Urinary bladder (tissue), 4 donors: ENCODE results near the gene SKOR2. TPM values are rescaled to one million over a fixed set of nuclear protein-coding genes. Genes with fewer than 3 reads are reported as not detected.
A peak's percentile ranks its signal among the peaks of the same experiment; 100 is the strongest.
"Not testable (repeated sequence)": the region's sequence is repeated elsewhere in the genome, so short reads cannot be mapped to it uniquely, and the experiment has no call there.

Experiments used
- DNase-seq: peaks from one replicate; pipeline ENCODE4 v3.0.0-alpha.2; 2015; ENCODE audit errors: extremely low spot score
- H3K27ac ChIP-seq: one replicate; pipeline ENCODE4 v1.5.1; 2013; ENCODE audit warnings: low read depth, mild to moderate bottlenecking, moderate library complexity
- H3K36me3 ChIP-seq: one replicate; pipeline ENCODE4 v1.6.1; 2013; ENCODE audit warnings: mild to moderate bottlenecking, moderate library complexity; ENCODE audit not compliant: insufficient read depth
- H3K4me1 ChIP-seq: one replicate; pipeline ENCODE4 v1.6.1; 2013; ENCODE audit warnings: mild to moderate bottlenecking, moderate library complexity; ENCODE audit not compliant: insufficient read depth
- H3K4me3 ChIP-seq: one replicate; pipeline ENCODE4 v1.5.1; 2013; ENCODE audit warnings: low read depth, low read length
- WGBS: extraction: QIAGEN DNeasy Blood & Tissue Kit; methylation state at CpG from one replicate; pipeline ENCODE4 v1.1.7; 2013; 5-methylcytosine and 5-hydroxymethylcytosine counted together
- polyA plus RNA-seq: library from polyadenylated mRNA; stranded (reverse); fragments of 200-250 nt; gene quantifications from one replicate; pipeline ENCODE4 v1.2.3, GENCODE V29; 2013
- total RNA-seq: library from RNA; depleted of rRNA; stranded (reverse); fragments of >200 nt; gene quantifications from one replicate; pipeline ENCODE4 v1.2.3, GENCODE V29; 2014
- donor health status: healthy with polysubstance abuse.
- donor health status: healthy.

SKOR2 gene
- total and polyA plus RNA-seq, 2 donors: not detected

DNA sequence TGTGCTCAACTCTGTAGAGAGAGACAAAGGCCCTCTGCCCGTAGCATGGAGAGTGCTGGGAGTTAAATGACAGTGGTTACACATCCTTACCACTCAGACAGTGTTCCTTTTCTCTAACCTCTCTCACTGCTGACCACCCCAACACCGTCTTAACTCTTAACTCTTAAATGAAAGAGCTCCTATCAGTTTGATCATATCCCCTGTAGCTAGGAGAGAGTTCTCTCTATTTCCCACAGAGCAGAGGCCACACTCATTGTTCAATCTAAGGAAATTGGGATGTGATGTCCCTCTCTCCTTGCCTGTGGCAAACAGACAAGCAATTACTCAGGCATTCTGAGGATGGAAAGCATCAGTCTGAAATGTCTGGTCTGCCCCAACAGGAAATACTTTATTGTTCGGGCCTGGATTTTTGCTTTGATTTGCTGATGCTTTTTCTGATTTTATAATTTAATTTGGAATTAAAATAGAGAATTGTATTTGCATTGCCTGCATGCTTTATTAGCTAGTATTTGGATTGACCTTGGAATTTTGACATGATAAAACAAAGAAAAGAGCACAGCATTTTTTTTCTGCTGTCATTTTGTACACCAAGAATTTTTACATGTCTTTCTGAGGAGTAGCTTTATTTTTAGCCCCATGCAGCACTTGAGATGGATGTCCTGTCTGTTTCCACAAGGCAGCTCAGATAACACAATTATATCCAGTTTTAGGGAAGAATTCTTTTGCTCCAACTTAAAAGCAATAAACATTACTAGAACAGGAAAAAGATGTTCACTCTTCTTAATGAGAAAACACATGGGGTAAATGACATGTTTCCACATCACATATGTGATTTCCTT, 47.6 kb downstream of the SKOR2 start:
- Histone ChIP-seq H3K27ac (no peak overlapping the region), H3K4me1 (no peaks in the 10 kb centered on the region), H3K36me3 (no peaks in the 10 kb centered on the region), H3K4me3 (no peak overlapping the region)
- WGBS: 32% methylated on average over 3 of the region's 3 CpGs
- no peak for DNase-seq

DNA sequence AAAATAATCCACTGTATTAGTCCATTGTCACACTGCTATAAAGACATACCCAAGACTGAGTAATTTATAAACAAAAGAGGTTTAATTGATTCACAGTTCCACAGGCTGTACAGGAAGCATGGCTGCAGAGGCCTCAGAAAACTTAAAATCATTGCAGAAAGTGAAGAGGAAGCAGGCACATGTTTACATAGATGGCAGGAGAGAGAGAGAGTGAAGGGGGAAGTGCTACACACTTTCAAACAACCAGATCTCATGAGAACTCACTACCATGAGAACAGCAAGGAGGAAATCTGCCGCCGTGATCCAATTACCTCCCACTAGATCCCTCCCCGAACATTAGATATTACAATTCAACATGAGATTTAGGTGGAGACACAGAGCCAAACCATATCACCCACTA, 55.5 kb downstream of the SKOR2 start:
- 46% methylated on average over 3 of the region's 3 CpGs for WGBS
- not testable (repeated sequence) for H3K27ac ChIP-seq, H3K36me3 ChIP-seq, DNase-seq, H3K4me3 ChIP-seq, H3K4me1 ChIP-seq

DNA sequence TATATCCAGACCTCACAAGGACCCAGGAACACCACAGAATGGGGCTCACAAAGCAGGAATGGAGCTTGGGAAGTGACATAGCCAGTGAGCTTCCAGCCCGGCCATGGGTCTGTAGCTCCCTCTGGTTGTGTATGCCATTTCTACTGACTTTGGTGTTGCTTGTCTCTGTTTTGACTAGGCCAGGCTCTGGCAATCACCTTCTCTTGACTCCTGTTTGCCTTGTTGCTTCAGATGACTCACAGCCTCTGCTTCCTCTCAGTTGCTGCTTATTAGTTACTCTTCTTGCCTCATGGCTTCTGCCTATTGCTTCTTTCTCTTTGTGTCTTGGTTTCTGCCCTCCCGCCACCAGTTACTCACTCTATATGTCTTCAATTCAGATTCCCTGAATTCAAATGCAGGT, 59.5 kb downstream of the SKOR2 start:
- no peak overlapping the region for H3K4me3 ChIP-seq
- WGBS: 88% methylated on average over 2 of the region's 2 CpGs
- no peaks in the 10 kb centered on the region for H3K4me1 ChIP-seq
- no peaks in the 10 kb centered on the region for H3K36me3 ChIP-seq
- no peak overlapping the region for H3K27ac ChIP-seq
- DNase-seq: no peak

DNA sequence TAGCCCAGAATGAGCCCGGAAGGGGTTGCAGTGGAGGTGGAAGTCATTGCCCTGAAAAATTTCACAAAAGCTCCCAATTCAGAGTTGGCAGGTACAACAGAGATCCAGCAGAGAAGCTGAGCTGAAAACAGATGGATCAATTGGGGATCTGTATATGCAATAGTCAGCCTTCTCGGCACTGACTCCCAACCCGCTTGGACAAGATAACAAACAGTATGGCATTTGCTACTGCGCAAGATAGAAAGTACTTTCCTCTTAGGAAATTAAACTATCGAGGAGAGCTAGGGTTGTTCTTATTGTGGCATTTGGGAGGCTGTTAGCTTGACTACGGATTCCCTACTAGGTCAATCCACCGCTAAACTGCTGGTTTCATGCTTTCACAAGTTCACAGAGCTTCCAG, 63.7 kb downstream of the SKOR2 start:
- Histone ChIP-seq H3K36me3 (no peaks in the 10 kb centered on the region), H3K27ac (no peak overlapping the region), H3K4me1 (no peaks in the 10 kb centered on the region), H3K4me3 (no peak overlapping the region)
- DNase-seq: no peak
- 79% methylated on average over 7 of the region's 7 CpGs for WGBS

DNA sequence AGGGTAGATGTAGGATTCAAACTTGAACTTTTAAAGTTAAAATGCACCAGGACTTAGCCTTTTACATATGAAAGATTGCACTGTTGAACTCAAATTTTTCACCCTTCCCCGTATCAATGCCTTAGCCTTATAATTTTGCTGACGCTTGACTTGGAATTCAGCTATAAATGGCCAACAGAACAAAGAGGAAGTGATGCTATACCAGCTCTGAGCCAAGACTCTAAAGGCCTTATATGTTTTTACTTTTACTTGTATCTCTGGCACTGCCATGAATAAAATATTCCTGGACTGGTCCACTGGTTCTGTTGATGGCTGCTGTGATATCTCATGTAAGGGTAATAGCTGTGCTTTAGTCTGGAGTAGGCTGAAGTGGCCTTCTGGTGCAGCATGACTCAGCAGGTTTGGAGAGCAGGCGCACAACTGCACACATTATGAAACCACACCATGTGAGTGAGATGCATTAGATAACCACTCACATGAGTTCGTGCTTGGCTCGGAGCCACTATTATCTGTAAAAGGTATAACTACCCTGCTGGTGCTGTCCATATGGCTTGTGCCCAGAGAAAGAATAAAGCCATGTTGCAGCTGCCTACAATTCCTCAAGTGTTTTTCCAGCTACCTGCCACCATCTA, 66.9 kb downstream of the SKOR2 start:
- no peak for DNase-seq
- Histone ChIP-seq H3K27ac (no peak overlapping the region), H3K4me1 (no peaks in the 10 kb centered on the region), H3K4me3 (no peak overlapping the region), H3K36me3 (no peaks in the 10 kb centered on the region)
- WGBS: 83% methylated on average over 5 of the region's 5 CpGs

DNA sequence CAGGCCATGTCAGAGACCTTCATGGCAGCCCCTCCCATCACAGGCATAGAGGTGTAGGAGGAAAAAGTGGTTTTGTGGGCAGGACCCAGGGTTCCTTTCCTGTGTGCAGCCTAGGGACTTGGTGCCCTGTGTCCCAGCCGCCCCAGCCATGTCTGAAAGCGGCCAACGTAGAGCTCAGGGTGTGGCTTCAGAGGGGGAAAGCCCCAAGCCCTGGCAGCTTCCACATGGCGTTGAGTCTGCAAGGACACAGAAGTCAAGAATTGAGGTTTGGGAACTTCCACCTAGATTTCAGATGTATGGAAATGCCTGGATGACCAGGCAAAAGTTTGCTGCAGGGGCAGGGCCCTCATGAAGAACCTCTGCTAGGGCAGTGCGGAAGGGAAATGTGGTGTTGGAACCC, 69.3 kb downstream of the SKOR2 start:
- not testable (repeated sequence) for H3K36me3 ChIP-seq, DNase-seq, H3K4me3 ChIP-seq, H3K4me1 ChIP-seq, H3K27ac ChIP-seq
- WGBS: 91% methylated on average over 5 of the region's 5 CpGs

DNA sequence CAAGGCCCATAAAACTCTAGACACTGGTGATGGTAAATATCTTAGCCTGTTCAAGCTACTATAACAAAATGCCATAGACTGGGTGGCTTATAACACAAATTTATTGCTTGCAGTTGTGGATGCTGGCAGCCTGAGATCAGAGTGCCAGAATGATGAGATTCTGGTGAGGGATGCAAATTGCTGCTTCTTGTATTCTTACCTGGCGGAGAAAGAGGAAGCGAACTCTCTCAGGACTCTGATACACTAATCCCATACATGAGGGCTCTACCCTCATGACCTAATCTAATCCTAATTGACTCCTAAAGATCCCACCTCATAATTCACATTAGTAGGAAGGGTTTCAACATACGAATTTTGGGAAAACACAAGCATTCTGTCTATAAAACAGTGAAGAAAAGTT, 70.7 kb downstream of the SKOR2 start:
- Histone ChIP-seq H3K27ac (no peak overlapping the region), H3K4me1 (no peaks in the 10 kb centered on the region), H3K4me3 (no peak overlapping the region), H3K36me3 (no peaks in the 10 kb centered on the region)
- 70% methylated on average over 3 of the region's 3 CpGs for WGBS
- DNase-seq: no peak

DNA sequence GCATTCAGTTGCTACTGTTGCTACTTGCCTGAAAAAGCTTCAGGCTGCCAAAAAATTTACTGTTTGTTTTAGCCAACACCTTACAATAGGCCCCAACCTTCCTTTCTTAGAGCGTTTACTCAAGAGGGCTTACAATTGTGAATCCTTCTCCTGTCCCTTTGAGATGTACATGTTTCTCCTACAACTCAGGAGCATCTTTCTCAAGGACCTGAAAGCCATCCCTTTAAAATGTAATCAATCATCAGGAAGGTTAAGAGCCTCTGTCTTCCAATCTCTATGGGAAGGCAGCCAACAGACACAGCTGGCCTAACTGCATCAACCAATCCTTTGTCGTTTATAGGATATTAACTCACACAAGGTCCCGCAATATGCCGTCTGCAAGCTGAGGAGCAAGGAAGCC, 71.9 kb downstream of the SKOR2 start:
- Histone ChIP-seq H3K4me3 (no peak overlapping the region), H3K36me3 (no peaks in the 10 kb centered on the region), H3K27ac (no peak overlapping the region), H3K4me1 (no peaks in the 10 kb centered on the region)
- WGBS: 27% methylated on average over 4 of the region's 4 CpGs
- no peak for DNase-seq

DNA sequence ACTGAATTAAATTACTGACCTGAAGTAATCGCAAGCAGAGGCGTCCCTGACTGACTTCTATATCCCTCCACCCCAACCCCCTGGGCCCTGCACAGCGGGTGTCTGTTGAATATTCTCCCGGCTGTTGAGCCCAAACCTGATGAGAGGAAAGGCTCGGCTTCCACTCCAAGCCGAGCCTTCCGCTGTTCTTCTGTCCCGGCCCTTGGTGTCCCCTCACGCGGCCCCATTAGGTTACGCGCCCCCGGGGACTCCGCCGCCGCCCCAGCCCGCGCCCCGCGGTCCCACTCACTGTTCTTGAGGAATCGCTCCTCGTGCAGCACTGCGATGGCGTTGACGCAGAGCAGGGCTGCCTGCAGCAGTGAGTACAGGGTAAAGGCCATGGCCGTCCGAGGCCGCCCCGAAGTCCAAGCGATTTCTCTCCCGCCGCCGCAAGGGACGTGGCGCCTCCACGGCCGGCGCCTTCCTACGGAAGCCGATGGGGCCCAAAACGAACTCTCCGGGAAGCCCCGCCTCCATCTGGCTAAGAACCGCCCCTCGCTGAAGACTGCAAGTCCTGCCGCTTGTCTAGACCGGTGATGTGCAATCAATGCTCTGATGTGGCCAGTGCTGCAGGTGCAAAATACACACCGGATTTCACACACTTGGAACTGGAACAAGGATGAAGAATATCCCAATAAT, 75.4 kb downstream of the SKOR2 start, which contains the start of gene IER3IP1:
Gene IER3IP1 (minus strand): TSS at position 467 of the 678 bp plus-strand sequence. CDS start 87 bp downstream, at position 380.
- Histone ChIP-seq H3K4me3 (peak within 1 kb of the TSS; percentile 95), H3K27ac (peak within 1 kb of the TSS; percentile 59), H3K4me1 (no peaks in the 10 kb centered on the region), H3K36me3 (no peaks in the 10 kb centered on the region)
- under 1% methylated on average over 48 of the region's 48 CpGs for WGBS
- peak; percentile 73 for DNase-seq

DNA sequence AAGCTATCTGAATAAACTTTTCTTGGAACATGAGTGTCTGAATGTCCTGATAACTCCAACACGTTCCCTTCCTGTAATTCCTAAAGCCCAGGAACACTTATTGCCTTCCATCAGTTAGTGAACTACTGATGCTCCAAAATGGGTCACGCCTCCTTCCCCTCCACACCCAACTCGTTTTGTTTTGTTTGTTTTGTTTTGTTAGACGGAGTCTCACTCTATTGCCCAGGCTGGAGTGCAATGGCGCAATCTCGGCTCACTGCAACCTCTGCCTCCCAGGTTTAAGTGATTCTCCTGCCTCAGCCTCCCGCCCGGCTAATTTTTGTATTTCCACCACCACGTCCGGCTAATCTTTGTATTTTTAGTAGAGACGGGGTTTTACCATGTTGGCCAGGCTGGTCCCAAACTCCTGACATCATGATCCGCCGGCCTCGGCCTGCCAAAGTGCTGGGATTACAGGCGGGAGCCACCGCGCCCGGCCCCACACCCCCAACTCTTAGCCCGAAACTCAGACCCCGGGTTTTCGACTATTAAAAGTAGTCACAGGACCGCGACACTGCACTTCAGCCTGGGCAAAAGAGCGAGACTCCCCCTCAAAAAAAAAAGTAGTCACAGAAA, 76.1 kb downstream of the SKOR2 start:
- Histone ChIP-seq H3K27ac (peak overlapping the region; percentile 59), H3K36me3 (no peaks in the 10 kb centered on the region), H3K4me3 (peak overlapping the region; percentile 95), H3K4me1 (no peaks in the 10 kb centered on the region)
- no peak for DNase-seq
- 1% methylated on average over 24 of the region's 24 CpGs for WGBS

DNA sequence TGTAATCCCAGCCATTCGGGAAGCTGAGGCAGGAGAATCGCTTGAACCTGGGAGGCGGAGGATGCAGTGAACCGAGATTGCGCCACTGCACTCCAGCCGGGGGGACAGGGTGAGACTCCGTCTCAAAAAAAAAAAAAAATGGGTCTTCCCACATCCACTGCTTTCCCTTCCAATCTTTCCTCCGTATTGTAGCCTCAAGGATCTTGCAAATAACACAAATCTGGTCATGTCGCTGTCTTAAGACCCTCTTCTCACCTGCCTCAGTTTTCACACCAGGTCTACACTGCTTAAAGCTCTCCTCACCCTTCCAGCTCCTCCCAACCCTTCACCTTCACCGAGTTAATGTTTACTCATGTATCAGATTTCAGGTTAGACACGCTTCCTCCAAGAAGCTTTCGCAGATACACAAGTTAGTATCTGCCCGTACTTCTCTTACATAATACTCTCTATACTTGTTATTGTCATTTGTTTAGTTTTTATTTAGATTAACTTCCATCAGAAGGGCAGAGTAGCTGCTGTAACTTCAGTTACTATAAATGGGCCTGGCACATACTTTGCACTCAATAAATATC, 76.8 kb downstream of the SKOR2 start:
- Histone ChIP-seq H3K4me1 (no peaks in the 10 kb centered on the region), H3K27ac (no peak overlapping the region), H3K36me3 (no peaks in the 10 kb centered on the region), H3K4me3 (peak overlapping the region; percentile 95)
- 69% methylated on average over 13 of the region's 13 CpGs for WGBS
- DNase-seq: no peak

DNA sequence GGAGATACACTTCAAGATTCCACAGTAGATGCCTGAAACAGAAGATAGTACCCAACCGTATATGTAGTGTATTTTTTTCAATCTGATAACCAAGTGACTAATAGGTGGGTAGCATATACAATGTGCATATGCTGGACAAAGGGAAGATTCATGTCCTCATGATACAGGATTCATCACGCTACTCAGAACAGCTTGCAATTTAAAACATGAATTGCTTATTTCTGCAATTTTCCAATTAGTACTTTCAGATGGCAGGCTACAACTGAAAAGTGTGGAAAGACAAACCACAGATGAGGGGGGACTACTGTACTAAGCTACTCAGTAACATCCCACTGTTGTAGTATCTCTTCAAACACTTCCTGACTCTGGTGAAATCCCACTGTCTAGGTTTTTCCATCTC, 79.0 kb downstream of the SKOR2 start:
- no peak overlapping the region for H3K4me3 ChIP-seq
- no peak overlapping the region for H3K27ac ChIP-seq
- no peaks in the 10 kb centered on the region for H3K36me3 ChIP-seq
- no peaks in the 10 kb centered on the region for H3K4me1 ChIP-seq
- no peak for DNase-seq
- 64% methylated on average over 2 of the region's 2 CpGs for WGBS

DNA sequence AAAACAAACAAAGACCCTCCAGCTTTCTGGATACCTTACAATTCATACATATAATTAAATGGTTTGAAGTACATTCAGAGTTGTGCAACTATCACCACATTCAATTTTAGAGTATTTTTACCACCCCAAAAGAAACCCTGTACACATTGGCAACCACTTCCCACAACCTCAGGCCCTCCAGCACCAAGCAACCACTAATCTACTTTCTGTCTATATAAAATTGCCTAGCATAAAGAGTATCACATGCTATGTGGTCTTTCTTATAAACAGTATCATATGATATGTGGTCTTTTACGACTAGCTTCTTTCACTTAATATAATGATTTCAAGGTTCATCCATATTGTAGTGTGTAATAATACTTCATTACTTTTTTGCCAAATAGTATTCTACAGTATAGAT, 82.5 kb downstream of the SKOR2 start:
- H3K4me1 ChIP-seq: no peaks in the 10 kb centered on the region
- DNase-seq: no peak
- WGBS: 59% methylated on average over 1 of the region's 1 CpG
- no peak overlapping the region for H3K27ac ChIP-seq
- no peaks in the 10 kb centered on the region for H3K36me3 ChIP-seq
- H3K4me3 ChIP-seq: no peak overlapping the region
